K562 (cell line): ENCODE results near the gene ITGAL. TPM values are rescaled to one million over a fixed set of nuclear protein-coding genes. Genes with fewer than 3 reads are reported as not detected.
"Not testable (repeated sequence)": the region's sequence is repeated elsewhere in the genome, so short reads cannot be mapped to it uniquely, and the experiment has no call there.

Source experiments
- ARNT ChIP-seq, 2 experiments: fragments of 450-650 bp; IDR thresholded peaks; 2 replicates each; pipeline ENCODE4 v1.6.1; 2016; ENCODE audit warnings: mild to moderate bottlenecking in 1 of 2
- BHLHE40 ChIP-seq: IDR thresholded peaks from 2 replicates; pipeline ENCODE4 v1.6.1; 2011; ENCODE audit warnings: low read length, improper control_type of control experiment
- CBFA2T3 ChIP-seq: fragments of 450-650 bp; IDR thresholded peaks from 2 replicates; pipeline ENCODE4 v1.6.1; 2017
- CXXC5 ChIP-seq: fragments of 250-450 bp; sonication (Bioruptor Pico); IDR thresholded peaks from 2 replicates; pipeline ENCODE4 v1.8.0; 2022; ENCODE audit warnings: inconsistent platforms, mild to moderate bottlenecking, moderate library complexity
- EP300 ChIP-seq: IDR thresholded peaks from 2 replicates; pipeline ENCODE4 v1.6.1; 2012; ENCODE audit warnings: low read length, improper control_type of control experiment
- HDAC1 ChIP-seq, 2 experiments: fragments of 450-650 bp; IDR thresholded peaks; 2 replicates each; pipeline ENCODE4 v1.6.1; 2016 to 2017; ENCODE audit warnings: inconsistent platforms in 1 of 2, mild to moderate bottlenecking in 1 of 2, moderate library complexity in 1 of 2
- HDAC2 ChIP-seq: fragments of 450-650 bp; IDR thresholded peaks from 2 replicates; pipeline ENCODE4 v1.6.1; 2016; ENCODE audit warnings: mild to moderate bottlenecking
- HDAC3 ChIP-seq: fragments of 450-650 bp; IDR thresholded peaks from 2 replicates; pipeline ENCODE4 v1.6.1; 2018; ENCODE audit warnings: borderline replicate concordance, mild to moderate bottlenecking, moderate library complexity; ENCODE audit not compliant: partially characterized antibody
- ID3 ChIP-seq, 2 experiments: fragments of 250-450 bp in 1 of 2; fragments of 450-650 bp in 1 of 2; sonication (Bioruptor Pico) in 1 of 2; IDR thresholded peaks; 2 replicates each; pipeline versions ENCODE4 v1.6.1 to v1.8.0; 2016 to 2021; ENCODE audit warnings: mild to moderate bottlenecking in 2 of 2, moderate library complexity in 2 of 2, missing compliant biosample characterization in 1 of 2, missing genetic modification characterization in 1 of 2
- JUND ChIP-seq, 2 experiments: IDR thresholded peaks; 2 replicates in 1 of 2; 3 replicates in 1 of 2; pipeline ENCODE4 v1.6.1; 2011; ENCODE audit warnings: borderline replicate concordance in 2 of 2, low read depth in 2 of 2, low read length in 2 of 2, improper control_type of control experiment in 1 of 2, missing biosample characterization in 1 of 2, missing genetic modification characterization in 1 of 2, missing genetic modification reagents in 1 of 2
- KDM1A ChIP-seq, 2 experiments: fragments of 450-650 bp; IDR thresholded peaks; 2 replicates each; pipeline ENCODE4 v1.6.1; 2016; ENCODE audit warnings: mild to moderate bottlenecking in 2 of 2
- KLF16 ChIP-seq: IDR thresholded peaks from 2 replicates; pipeline ENCODE4 v1.6.1; 2016; ENCODE audit warnings: antibody characterized with exemption
- NFIC ChIP-seq: fragments of 450-650 bp; IDR thresholded peaks from 2 replicates; pipeline ENCODE4 v1.6.1; 2017; ENCODE audit warnings: mild to moderate bottlenecking, inconsistent platforms
- POLR2AphosphoS5 ChIP-seq: IDR thresholded peaks from 2 replicates; pipeline ENCODE4 v1.6.1; 2011; ENCODE audit warnings: mild to moderate bottlenecking, low read depth, low read length, moderate library complexity; ENCODE audit not compliant: control insufficient read depth, insufficient read depth
- RCOR1 ChIP-seq, 2 experiments: IDR thresholded peaks; 2 replicates each; pipeline ENCODE4 v1.6.1; 2012; ENCODE audit warnings: low read depth in 2 of 2, low read length in 2 of 2, borderline replicate concordance in 1 of 2, improper control_type of control experiment in 1 of 2
- SMAD4 ChIP-seq: fragments of 250-450 bp; sonication (Bioruptor Pico); conservative IDR thresholded peaks from 2 replicates; pipeline ENCODE4 v1.8.0; 2021; ENCODE audit warnings: inconsistent platforms, mild to moderate bottlenecking, moderate library complexity
- SMARCA4 ChIP-seq: fragments of 450-650 bp; IDR thresholded peaks from 2 replicates; pipeline ENCODE4 v1.6.1; 2016
- TBL1XR1 ChIP-seq, 2 experiments: IDR thresholded peaks; 2 replicates each; pipeline ENCODE4 v1.6.1; 2012; ENCODE audit warnings: improper control_type of control experiment in 2 of 2, low read length in 2 of 2, mild to moderate bottlenecking in 1 of 2
- TEAD4 ChIP-seq, 2 experiments: sonication (generic) in 1 of 2; formaldehyde crosslinking in 1 of 2; IDR thresholded peaks; 2 replicates each; pipeline versions ENCODE4 v1.6.1 to v1.8.0; 2012 to 2022; ENCODE audit warnings: borderline replicate concordance in 1 of 2, inconsistent platforms in 1 of 2, low read length in 1 of 2, mild to moderate bottlenecking in 1 of 2, missing genetic modification reagents in 1 of 2
- VEZF1 ChIP-seq: fragments of 200-800 bp; sonication (Bioruptor generic); IDR thresholded peaks from 2 replicates; pipeline ENCODE4 v1.6.1; 2017; ENCODE audit warnings: missing genetic modification characterization, missing compliant biosample characterization
- ZEB2 ChIP-seq: fragments of 450-650 bp; IDR thresholded peaks from 2 replicates; pipeline ENCODE4 v1.6.1; 2016
- polyA plus RNA-seq, 8 experiments: library from polyadenylated mRNA; depleted of rRNA in 4 of 8; stranded (reverse) in 5 of 8; unstranded in 3 of 8; fragments of >200 nt; fragmentation: Nextera tagmentation in 2 of 8; fragmentation: Illumina TruSeq in 1 of 8; extraction: Ambion mirVana in 2 of 8; extraction: Trizol in 1 of 8; gene quantifications; 2 replicates each; pipeline versions ENCODE4 v1.2.1 to v1.2.3, GENCODE V29; 2011 to 2014; ENCODE audit warnings: inconsistent platforms in 1 of 8, missing spikeins in 1 of 8
- total RNA-seq, 7 experiments: library from RNA; depleted of rRNA in 6 of 7; stranded (reverse); fragments of >200 nt in 6 of 7; fragmentation: Illumina TruSeq in 2 of 7; extraction: Trizol in 2 of 7; gene quantifications; 2 replicates each; pipeline versions ENCODE4 v1.2.1 to v1.2.3, GENCODE V29; 2011 to 2021; ENCODE audit warnings: low replicate concordance in 1 of 7
- TF ChIP-seq, protein P1 (sequence below): sonication (generic); IDR thresholded peaks from 2 replicates; pipeline ENCODE4 v1.6.1; 2016
- TF ChIP-seq, protein P2 (sequence below): fragments of 450-650 bp; IDR thresholded peaks from 2 replicates; pipeline ENCODE4 v1.6.1; 2016

The ITGAL gene
- total and polyA plus RNA-seq, 9 of the 15 experiments (the other 6 are each of a cell fraction or from before 2014, with no cell fraction given) = 0.01 to 0.53 TPM; not detected in 7

- not testable (repeated sequence) for TF ChIP-seq ID3 (CRISPR knock-in tag; IDR thresholded peaks at IDR 0.05); JUND (IDR thresholded peaks at IDR 0.05; ENCODE audit: borderline replicate concordance, low read depth, low read length); TEAD4 (CRISPR knock-in tag; IDR thresholded peaks at IDR 0.05; ENCODE audit: borderline replicate concordance)
- TF ChIP-seq ID3 (tag; IDR thresholded peaks at IDR 0.05) = 0 out of 2 replicates have a peak, but pooled peaks have one; percentile 38
- TF ChIP-seq NFIC = peak; percentile 66
- peak in 1 of 2 experiments; percentile 92; a peak in 2 of 4 replicates for TF ChIP-seq HDAC1 (IDR thresholded peaks at IDR 0.05)
- TF ChIP-seq HDAC3 = peak; percentile 48
- TF ChIP-seq, protein P1, sequence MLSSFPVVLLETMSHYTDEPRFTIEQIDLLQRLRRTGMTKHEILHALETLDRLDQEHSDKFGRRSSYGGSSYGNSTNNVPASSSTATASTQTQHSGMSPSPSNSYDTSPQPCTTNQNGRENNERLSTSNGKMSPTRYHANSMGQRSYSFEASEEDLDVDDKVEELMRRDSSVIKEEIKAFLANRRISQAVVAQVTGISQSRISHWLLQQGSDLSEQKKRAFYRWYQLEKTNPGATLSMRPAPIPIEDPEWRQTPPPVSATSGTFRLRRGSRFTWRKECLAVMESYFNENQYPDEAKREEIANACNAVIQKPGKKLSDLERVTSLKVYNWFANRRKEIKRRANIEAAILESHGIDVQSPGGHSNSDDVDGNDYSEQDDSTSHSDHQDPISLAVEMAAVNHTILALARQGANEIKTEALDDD = 0 out of 2 replicates have a peak, but pooled peaks have one; percentile 27
- TF ChIP-seq BHLHE40 = peak; percentile 59; the same call in 1 of the 2 replicates
- 0 out of 4 replicates have a peak, but pooled peaks of 1 of the 2 experiments have one; percentile 14 for TF ChIP-seq TBL1XR1 (IDR thresholded peaks at IDR 0.05; ENCODE audit: low read length in 2 of 2)
- TF ChIP-seq VEZF1 (CRISPR knock-in tag) = peak; percentile 18; the same call in 1 of the 2 replicates
- peak; percentile 72; the same call in 1 of the 2 replicates for TF ChIP-seq HDAC2
- peak; percentile 31; the same call in 1 of the 2 replicates for TF ChIP-seq POLR2AphosphoS5
- TF ChIP-seq EP300 = peak; percentile 71
- peak; percentile 82 to 86; a peak in 3 of 4 replicates for TF ChIP-seq ARNT (IDR thresholded peaks at IDR 0.05)
- TF ChIP-seq JUND (tag; IDR thresholded peaks at IDR 0.05; ENCODE audit: borderline replicate concordance, low read depth, low read length) = peak; percentile 19; the same call in 1 of the 3 replicates
- 0 out of 2 replicates have a peak, but pooled peaks have one; percentile 28 for TF ChIP-seq SMAD4 (CRISPR knock-in tag)
- 0 out of 2 replicates have a peak, but pooled peaks have one; percentile 13 for TF ChIP-seq ZEB2
- 0 out of 2 replicates have a peak, but pooled peaks have one; percentile 10 for TF ChIP-seq CXXC5
- TF ChIP-seq KDM1A (IDR thresholded peaks at IDR 0.05) = peak; percentile 96 to 98
- TF ChIP-seq KLF16 = peak; percentile 65; the same call in 1 of the 2 replicates
- peak; percentile 75 to 88 for TF ChIP-seq RCOR1 (IDR thresholded peaks at IDR 0.05; ENCODE audit: borderline replicate concordance in 1 of 2, low read depth in 2 of 2, low read length in 2 of 2)
- peak; percentile 93 for TF ChIP-seq CBFA2T3
- peak; percentile 47; the same call in 1 of the 2 replicates for TF ChIP-seq SMARCA4
- TF ChIP-seq, protein P2, sequence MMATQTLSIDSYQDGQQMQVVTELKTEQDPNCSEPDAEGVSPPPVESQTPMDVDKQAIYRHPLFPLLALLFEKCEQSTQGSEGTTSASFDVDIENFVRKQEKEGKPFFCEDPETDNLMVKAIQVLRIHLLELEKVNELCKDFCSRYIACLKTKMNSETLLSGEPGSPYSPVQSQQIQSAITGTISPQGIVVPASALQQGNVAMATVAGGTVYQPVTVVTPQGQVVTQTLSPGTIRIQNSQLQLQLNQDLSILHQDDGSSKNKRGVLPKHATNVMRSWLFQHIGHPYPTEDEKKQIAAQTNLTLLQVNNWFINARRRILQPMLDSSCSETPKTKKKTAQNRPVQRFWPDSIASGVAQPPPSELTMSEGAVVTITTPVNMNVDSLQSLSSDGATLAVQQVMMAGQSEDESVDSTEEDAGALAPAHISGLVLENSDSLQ = peak; percentile 22; the same call in 1 of the 2 replicates
- peak; percentile 81 for TF ChIP-seq TEAD4 (IDR thresholded peaks at IDR 0.05; ENCODE audit: low read length)
Measured at GRCh38 chr16:30540916-30541464, 68.4 kb downstream of the ITGAL start (continued).
